IMR-90 (cell line): ENCODE data around the gene ITPR2.

Experiments used
- CTCF ChIP-seq: conservative IDR thresholded peaks from 2 replicates; pipeline ENCODE4 v1.5.1; 2012; ENCODE audit warnings: mild to moderate bottlenecking, low read depth, low read length, improper control_type of control experiment
- POLR2A ChIP-seq: IDR thresholded peaks from 2 replicates; pipeline ENCODE4 v1.6.1; 2012; ENCODE audit warnings: mild to moderate bottlenecking, low read depth, low read length

GRCh38 chr12:26622601-26623000 is 210.4 kb downstream of the ITPR2 start:
- TF ChIP-seq CTCF: no peak
- TF ChIP-seq POLR2A: no peak
